ENCODE data around the gene ADAMTS18. TPM values are rescaled to one million over a fixed set of nuclear protein-coding genes. Genes with fewer than 3 reads are reported as not detected.

ADAMTS18 gene
- total and polyA plus RNA-seq, 2 donors (not counting 1 experiment from before 2014, with no cell fraction given), result not detected

DNA sequence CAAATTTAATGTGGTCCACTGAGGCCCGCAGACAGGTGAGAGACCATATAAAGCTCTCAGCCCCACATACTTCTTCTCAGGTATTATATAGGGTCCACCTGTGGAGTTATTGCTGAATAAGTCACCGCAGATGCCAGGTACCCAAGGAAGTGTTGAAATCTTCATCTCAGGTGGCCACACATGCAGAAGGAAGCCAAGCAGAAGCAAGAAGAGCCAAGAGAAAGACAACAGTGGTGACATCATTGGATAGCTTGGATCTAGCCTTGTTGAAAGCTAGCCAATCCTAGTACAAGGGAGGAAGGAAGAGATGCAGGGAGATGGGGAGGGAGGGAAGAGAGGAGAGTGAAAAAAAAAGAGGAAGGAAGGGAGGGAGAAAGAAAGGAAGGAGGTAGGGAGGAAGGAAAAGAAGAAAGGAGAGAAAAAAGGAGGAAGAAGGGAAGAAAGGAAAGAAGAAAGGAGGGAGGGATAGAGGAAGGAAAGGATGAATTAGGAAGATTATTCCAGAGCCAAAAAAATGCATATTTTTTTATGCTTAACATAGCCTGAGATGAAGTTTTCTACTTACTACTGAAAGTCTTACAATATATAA is 12.5 kb downstream of the ADAMTS18 start:
- Histone ChIP-seq H3K4me3 (replicated peaks in 1 of 4; ENCODE audit: control extremely low read depth in 1 of 4, insufficient read depth in 1 of 4, low read depth in 3 of 4, low read length in 4 of 4) (no peak overlapping the region), H3K4me2 (ENCODE audit: extremely low read depth, insufficient read depth, low read length) (no peak overlapping the region), H3K79me2 (ENCODE audit: control insufficient read depth, insufficient read depth, low read length) (no peaks in the 10 kb centered on the region), H3K4me1 (ENCODE audit: control insufficient read depth, extremely low read depth, insufficient read depth, low read length) (no peaks in the 10 kb centered on the region), H3K27me3 (ENCODE audit: control insufficient read depth, insufficient read depth, low read length) (no peaks in the 10 kb centered on the region), H4K20me1 (ENCODE audit: control insufficient read depth, extremely low read depth, insufficient read depth, low read length) (no peaks in the 10 kb centered on the region), H2AFZ (ENCODE audit: low read length) (no peak overlapping the region), H3K27ac (ENCODE audit: insufficient read depth, low read length) (no peak overlapping the region), H3K36me3 (ENCODE audit: control insufficient read depth, insufficient read depth, low read length) (no peaks in the 10 kb centered on the region), H3K9ac (ENCODE audit: insufficient read depth, low read length) (no peak overlapping the region), H3K9me3 (ENCODE audit: control insufficient read depth, insufficient read depth, low read depth, low read length) (no peaks in the 10 kb centered on the region)
- no peak for DNase-seq (ENCODE audit: low read depth in 2 of 2)
- no peak for TF ChIP-seq EZH2 (IDR thresholded peaks at IDR 0.05; ENCODE audit: low read length, missing control alignments)
- TF ChIP-seq, protein P1, sequence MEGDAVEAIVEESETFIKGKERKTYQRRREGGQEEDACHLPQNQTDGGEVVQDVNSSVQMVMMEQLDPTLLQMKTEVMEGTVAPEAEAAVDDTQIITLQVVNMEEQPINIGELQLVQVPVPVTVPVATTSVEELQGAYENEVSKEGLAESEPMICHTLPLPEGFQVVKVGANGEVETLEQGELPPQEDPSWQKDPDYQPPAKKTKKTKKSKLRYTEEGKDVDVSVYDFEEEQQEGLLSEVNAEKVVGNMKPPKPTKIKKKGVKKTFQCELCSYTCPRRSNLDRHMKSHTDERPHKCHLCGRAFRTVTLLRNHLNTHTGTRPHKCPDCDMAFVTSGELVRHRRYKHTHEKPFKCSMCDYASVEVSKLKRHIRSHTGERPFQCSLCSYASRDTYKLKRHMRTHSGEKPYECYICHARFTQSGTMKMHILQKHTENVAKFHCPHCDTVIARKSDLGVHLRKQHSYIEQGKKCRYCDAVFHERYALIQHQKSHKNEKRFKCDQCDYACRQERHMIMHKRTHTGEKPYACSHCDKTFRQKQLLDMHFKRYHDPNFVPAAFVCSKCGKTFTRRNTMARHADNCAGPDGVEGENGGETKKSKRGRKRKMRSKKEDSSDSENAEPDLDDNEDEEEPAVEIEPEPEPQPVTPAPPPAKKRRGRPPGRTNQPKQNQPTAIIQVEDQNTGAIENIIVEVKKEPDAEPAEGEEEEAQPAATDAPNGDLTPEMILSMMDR (conservative IDR thresholded peaks at IDR 0.05 in 1 of 2, IDR thresholded peaks at IDR 0.05 in 1 of 2; ENCODE audit: low read depth in 1 of 2, low read length in 2 of 2), result no peak

DNA sequence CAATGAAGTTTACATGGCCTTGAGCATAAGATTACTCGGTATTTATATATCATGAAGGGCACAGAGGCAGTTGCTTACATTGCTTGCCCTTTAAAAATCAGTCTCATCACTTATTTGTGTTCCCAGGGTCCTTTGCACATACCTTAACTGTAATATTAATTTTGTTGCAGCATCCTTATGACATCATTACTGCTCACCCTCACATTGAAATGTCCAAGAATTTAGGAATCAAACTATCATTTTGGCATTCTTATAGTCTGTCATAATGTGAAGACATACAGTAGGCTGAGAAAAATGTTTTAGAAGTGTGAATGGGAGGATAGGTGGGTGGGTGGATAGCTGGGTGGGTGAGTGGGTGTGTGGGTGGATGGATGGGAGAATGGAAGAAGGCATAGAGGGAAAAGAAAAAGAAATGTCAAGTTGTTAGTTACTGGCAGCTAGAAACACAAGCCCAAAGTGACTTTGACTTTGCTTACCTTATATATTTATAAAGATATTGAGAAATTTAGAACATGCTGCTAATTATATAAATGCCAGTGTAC is 17.8 kb downstream of the ADAMTS18 start:
- H3K36me3 ChIP-seq (ENCODE audit: control insufficient read depth, insufficient read depth, low read length), result no peaks in the 10 kb centered on the region
- H3K79me2 ChIP-seq (ENCODE audit: control insufficient read depth, insufficient read depth, low read length), result no peaks in the 10 kb centered on the region
- H3K9ac ChIP-seq (ENCODE audit: insufficient read depth, low read length), result no peak overlapping the region
- DNase-seq (ENCODE audit: low read depth in 2 of 2), result no peak
- H3K4me3 ChIP-seq (replicated peaks in 1 of 4; ENCODE audit: control extremely low read depth in 1 of 4, insufficient read depth in 1 of 4, low read depth in 3 of 4, low read length in 4 of 4), result no peak overlapping the region
- H2AFZ ChIP-seq (ENCODE audit: low read length), result no peak overlapping the region
- no peaks in the 10 kb centered on the region for H3K4me1 ChIP-seq (ENCODE audit: control insufficient read depth, extremely low read depth, insufficient read depth, low read length)
- no peaks in the 10 kb centered on the region for H3K27me3 ChIP-seq (ENCODE audit: control insufficient read depth, insufficient read depth, low read length)
- H3K9me3 ChIP-seq (ENCODE audit: control insufficient read depth, insufficient read depth, low read depth, low read length), result no peaks in the 10 kb centered on the region
- H3K27ac ChIP-seq (ENCODE audit: insufficient read depth, low read length), result no peak overlapping the region
- TF ChIP-seq, protein P1 (conservative IDR thresholded peaks at IDR 0.05 in 1 of 2, IDR thresholded peaks at IDR 0.05 in 1 of 2; ENCODE audit: low read depth in 1 of 2, low read length in 2 of 2), result no peak
- no peak for TF ChIP-seq EZH2 (IDR thresholded peaks at IDR 0.05; ENCODE audit: low read length, missing control alignments)
- no peak overlapping the region for H3K4me2 ChIP-seq (ENCODE audit: extremely low read depth, insufficient read depth, low read length)
- H4K20me1 ChIP-seq (ENCODE audit: control insufficient read depth, extremely low read depth, insufficient read depth, low read length), result no peaks in the 10 kb centered on the region

DNA sequence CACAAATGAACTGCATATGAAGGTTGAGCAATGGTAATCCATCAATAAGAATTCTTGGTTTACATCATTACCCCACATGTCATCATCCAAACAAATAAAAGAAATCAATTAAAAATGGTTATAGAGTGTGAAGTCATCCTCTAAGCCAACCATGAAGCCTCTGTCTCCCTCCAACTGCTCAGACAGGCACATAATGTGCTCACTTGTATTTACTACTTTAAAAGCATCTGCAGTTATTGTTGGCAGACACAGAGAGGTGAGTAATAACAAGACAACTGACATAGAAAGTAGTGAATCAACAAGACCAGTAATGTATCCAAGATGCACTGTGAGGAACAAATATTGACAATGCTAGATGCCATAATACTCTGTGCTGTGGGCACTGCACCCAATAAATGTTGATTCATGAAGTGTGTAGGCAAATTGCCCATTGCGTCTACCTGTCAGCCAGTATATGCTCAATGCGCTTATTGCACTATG is 20.0 kb downstream of the ADAMTS18 start:
- Histone ChIP-seq H3K27me3 (ENCODE audit: control insufficient read depth, insufficient read depth, low read length) (no peaks in the 10 kb centered on the region), H3K36me3 (ENCODE audit: control insufficient read depth, insufficient read depth, low read length) (no peaks in the 10 kb centered on the region), H3K9me3 (ENCODE audit: control insufficient read depth, insufficient read depth, low read depth, low read length) (no peaks in the 10 kb centered on the region), H3K4me1 (ENCODE audit: control insufficient read depth, extremely low read depth, insufficient read depth, low read length) (no peaks in the 10 kb centered on the region), H3K4me3 (replicated peaks in 1 of 4; ENCODE audit: control extremely low read depth in 1 of 4, insufficient read depth in 1 of 4, low read depth in 3 of 4, low read length in 4 of 4) (no peak overlapping the region), H3K79me2 (ENCODE audit: control insufficient read depth, insufficient read depth, low read length) (no peaks in the 10 kb centered on the region), H3K9ac (ENCODE audit: insufficient read depth, low read length) (no peak overlapping the region), H3K27ac (ENCODE audit: insufficient read depth, low read length) (no peak overlapping the region), H2AFZ (ENCODE audit: low read length) (no peak overlapping the region), H3K4me2 (ENCODE audit: extremely low read depth, insufficient read depth, low read length) (no peak overlapping the region), H4K20me1 (ENCODE audit: control insufficient read depth, extremely low read depth, insufficient read depth, low read length) (no peaks in the 10 kb centered on the region)
- peak; percentile 32 to 48 for DNase-seq (ENCODE audit: low read depth in 2 of 2)
- TF ChIP-seq EZH2 (IDR thresholded peaks at IDR 0.05; ENCODE audit: low read length, missing control alignments), result no peak
- TF ChIP-seq, protein P1 (conservative IDR thresholded peaks at IDR 0.05 in 1 of 2, IDR thresholded peaks at IDR 0.05 in 1 of 2; ENCODE audit: low read depth in 1 of 2, low read length in 2 of 2), result no peak
